Large intestine (tissue), 12 donors: ENCODE measurements around the gene GJB4. TPM values are rescaled to one million over a fixed set of nuclear protein-coding genes. Genes with fewer than 3 reads are reported as not detected.

Experiments
- DNase-seq, 2 donors: peaks; one replicate each; pipeline versions ENCODE4 v3.0.0 to v3.0.0-alpha.2; 2013
- H3K27ac ChIP-seq: one replicate; pipeline ENCODE4 v1.5.1; 2013; ENCODE audit warnings: low read length
- H3K27me3 ChIP-seq: 2 replicates; pipeline ENCODE4 v1.6.1; 2013; ENCODE audit warnings: low read length; ENCODE audit not compliant: control insufficient read depth, insufficient read depth
- H3K36me3 ChIP-seq: 2 replicates; pipeline ENCODE4 v1.6.1; 2013; ENCODE audit warnings: low read length; ENCODE audit not compliant: control insufficient read depth, insufficient read depth
- H3K4me1 ChIP-seq: one replicate; pipeline ENCODE4 v1.6.1; 2013; ENCODE audit warnings: low read length; ENCODE audit not compliant: control insufficient read depth, insufficient read depth
- H3K4me3 ChIP-seq: one replicate; pipeline ENCODE4 v1.5.1; 2013; ENCODE audit warnings: low read length
- H3K9me3 ChIP-seq: one replicate; pipeline ENCODE4 v1.6.1; 2013; ENCODE audit warnings: mild to moderate bottlenecking, low read depth, low read length, moderate library complexity; ENCODE audit not compliant: control insufficient read depth
- WGBS: methylation state at CpG from one replicate; pipeline ENCODE4 v1.1.5; 2013; ENCODE audit warnings: low lambda C conversion rate; ENCODE audit not compliant: insufficient coverage; 5-methylcytosine and 5-hydroxymethylcytosine counted together
- long read RNA-seq, 11 donors: transcript quantifications; one replicate each; lab custom pipeline, GENCODE V29; 2026
- polyA plus RNA-seq: library from polyadenylated mRNA; unstranded; fragments of 120-200 nt; gene quantifications from one replicate; pipeline ENCODE4 v1.2.1, GENCODE V29; 2013

Gene GJB4
- 0.10 TPM for polyA plus RNA-seq
- long read RNA-seq, donor 1: 0 reads
- long read RNA-seq, donor 2: 0 reads
- long read RNA-seq, donor 3: 0 reads
- long read RNA-seq, donor 4: 0 reads
- long read RNA-seq, donor 5, partial matches to known transcripts: 0 of 2 reads
- long read RNA-seq, donor 5, other reads (novel, unspliced or antisense): 0 of 2 reads
- long read RNA-seq, donor 6: 0 reads
- long read RNA-seq, donor 7: 0 reads
- long read RNA-seq, donor 8: 0 reads
- long read RNA-seq, donor 9: 0 reads
- long read RNA-seq, donor 10: 0 reads
- long read RNA-seq, donor 11: 0 reads

- no peaks in the 10 kb centered on the region for H3K36me3 ChIP-seq
- peak in 1 of 2 donors; percentile 14 for DNase-seq
- peaks cover 30% of the 10 kb centered on the region for H3K4me1 ChIP-seq
Observed at GRCh38 chr1:34759503-34760357, at the start of gene GJB4. GJB4 (plus strand) TSS chr1:34759740; CDS start chr1:34761255, 1,515 bp downstream.

GRCh38 chr1:34710812-34711211, 48.7 kb upstream of the GJB4 start:
- no peak for DNase-seq
- Histone ChIP-seq H3K27me3 (no peaks in the 10 kb centered on the region), H3K27ac (no peak overlapping the region), H3K36me3 (no peaks in the 10 kb centered on the region), H3K4me1 (no peaks in the 10 kb centered on the region), H3K4me3 (no peak overlapping the region), H3K9me3 (no peaks in the 10 kb centered on the region)

More at GRCh38 chr1:34759503-34760357, at the start of gene GJB4:
- Histone ChIP-seq H3K27ac (peak within 1 kb of the TSS; percentile 36), H3K9me3 (peaks cover 5% of the 10 kb centered on the region), H3K27me3 (no peaks in the 10 kb centered on the region), H3K4me3 (no peak within 1 kb of the TSS)
- WGBS: no CpG with 5 or more reads among the region's 10 CpGs

- no peak for DNase-seq
- H3K27ac ChIP-seq: no peak overlapping the region
Observed at GRCh38 chr1:34711485-34711884, 48.1 kb upstream of the GJB4 start.

GRCh38 chr1:34712007-34712688, 47.4 kb upstream of the GJB4 start:
- Histone ChIP-seq H3K27ac (no peak overlapping the region), H3K4me1 (no peaks in the 10 kb centered on the region), H3K4me3 (no peak overlapping the region), H3K27me3 (no peaks in the 10 kb centered on the region), H3K36me3 (no peaks in the 10 kb centered on the region), H3K9me3 (no peaks in the 10 kb centered on the region)
- WGBS: no CpG with 5 or more reads among the region's 7 CpGs
- no peak for DNase-seq

More at GRCh38 chr1:34711485-34711884, 48.1 kb upstream of the GJB4 start:
- 60% methylated on average over 1 of the region's 4 CpGs for WGBS
- Histone ChIP-seq H3K4me1 (no peaks in the 10 kb centered on the region), H3K27me3 (no peaks in the 10 kb centered on the region), H3K4me3 (no peak overlapping the region), H3K9me3 (no peaks in the 10 kb centered on the region), H3K36me3 (no peaks in the 10 kb centered on the region)

- no CpG with 5 or more reads among the region's 6 CpGs for WGBS
- Histone ChIP-seq H3K4me3 (no peak overlapping the region), H3K4me1 (no peaks in the 10 kb centered on the region), H3K9me3 (no peaks in the 10 kb centered on the region), H3K36me3 (no peaks in the 10 kb centered on the region), H3K27me3 (no peaks in the 10 kb centered on the region), H3K27ac (no peak overlapping the region)
- no peak for DNase-seq
Observed at GRCh38 chr1:34713443-34713842, 46.1 kb upstream of the GJB4 start.

GRCh38 chr1:34714386-34714785, 45.2 kb upstream of the GJB4 start:
- Histone ChIP-seq H3K4me1 (no peaks in the 10 kb centered on the region), H3K27ac (no peak overlapping the region), H3K4me3 (no peak overlapping the region), H3K9me3 (no peaks in the 10 kb centered on the region), H3K36me3 (no peaks in the 10 kb centered on the region), H3K27me3 (no peaks in the 10 kb centered on the region)
- WGBS: no CpG with 5 or more reads among the region's 3 CpGs
- DNase-seq: no peak

- Histone ChIP-seq H3K36me3 (no peaks in the 10 kb centered on the region), H3K9me3 (no peaks in the 10 kb centered on the region), H3K4me1 (no peaks in the 10 kb centered on the region), H3K27ac (no peak overlapping the region), H3K4me3 (no peak overlapping the region), H3K27me3 (no peaks in the 10 kb centered on the region)
- WGBS: 100% methylated on average over 1 of the region's 3 CpGs
- no peak for DNase-seq
Observed at GRCh38 chr1:34715139-34715538, 44.4 kb upstream of the GJB4 start.

- Histone ChIP-seq H3K9me3 (no peaks in the 10 kb centered on the region), H3K27ac (no peak overlapping the region), H3K36me3 (no peaks in the 10 kb centered on the region), H3K4me1 (no peaks in the 10 kb centered on the region), H3K4me3 (no peak overlapping the region), H3K27me3 (no peaks in the 10 kb centered on the region)
- WGBS: 83% methylated on average over 1 of the region's 4 CpGs
- DNase-seq: no peak
Observed at GRCh38 chr1:34721241-34721640, 38.3 kb upstream of the GJB4 start.

- no CpG with 5 or more reads among the region's 6 CpGs for WGBS
- no peaks in the 10 kb centered on the region for H3K4me1 ChIP-seq
- H3K27ac ChIP-seq: no peak overlapping the region
- H3K4me3 ChIP-seq: no peak overlapping the region
- DNase-seq: no peak
- H3K36me3 ChIP-seq: no peaks in the 10 kb centered on the region
- no peaks in the 10 kb centered on the region for H3K27me3 ChIP-seq
- H3K9me3 ChIP-seq: no peaks in the 10 kb centered on the region
Observed at GRCh38 chr1:34721646-34722355, 37.7 kb upstream of the GJB4 start.

- DNase-seq: no peak
- no CpG with 5 or more reads among the region's 6 CpGs for WGBS
- H3K9me3 ChIP-seq: no peaks in the 10 kb centered on the region
- no peak overlapping the region for H3K27ac ChIP-seq
- H3K4me1 ChIP-seq: no peaks in the 10 kb centered on the region
- no peaks in the 10 kb centered on the region for H3K36me3 ChIP-seq
- peaks cover 2% of the 10 kb centered on the region for H3K27me3 ChIP-seq
- no peak overlapping the region for H3K4me3 ChIP-seq
Observed at GRCh38 chr1:34726861-34727260, 32.7 kb upstream of the GJB4 start.
